MCF 10A (cell line): ENCODE measurements around the gene LMO7. TPM values are rescaled to one million over a fixed set of nuclear protein-coding genes. Genes with fewer than 3 reads are reported as not detected.

Source experiments
- BruUV-seq: library from RNA; stranded (reverse); fragments of 400-500 nt; replicated peaks from 2 replicates; lab custom pipeline; 2021; lab: Mats Ljungman, UMichigan
- CTCF ChIA-PET: fragments of 300-600 bp; sonication (Branson Sonifier 250); formaldehyde crosslinking; extraction: SDS; loops from one replicate; lab custom pipeline; 2021; ENCODE audit warnings: antibody characterized with exemption, inconsistent platforms; lab: Yijun Ruan, JAX
- POLR2A ChIA-PET: fragments of 300-600, 350-650 bp; sonication (Branson Sonifier 250); formaldehyde crosslinking; extraction: SDS; loops from one replicate; lab custom pipeline; 2020; ENCODE audit warnings: antibody characterized with exemption, inconsistent platforms; lab: Yijun Ruan, JAX
- DNase-seq: peaks from one replicate; pipeline ENCODE4 v3.0.0-alpha.2; 2018; ENCODE audit not compliant: unreplicated experiment
- H3K27ac Mint-ChIP-seq: one replicate; pipeline ENCODE4 v1.8.0; 2022; ENCODE audit warnings: mild to moderate bottlenecking, low read depth, mixed read lengths; ENCODE audit not compliant: unreplicated experiment
- H3K27me3 Mint-ChIP-seq: one replicate; pipeline ENCODE4 v1.8.0; 2022; ENCODE audit warnings: mixed read lengths; ENCODE audit not compliant: insufficient read depth, unreplicated experiment
- H3K36me3 Mint-ChIP-seq: one replicate; pipeline ENCODE4 v1.8.0; 2022; ENCODE audit warnings: mild to moderate bottlenecking, moderate library complexity, mixed read lengths; ENCODE audit not compliant: insufficient read depth, unreplicated experiment
- H3K4me1 Mint-ChIP-seq: one replicate; pipeline ENCODE4 v1.8.0; 2022; ENCODE audit warnings: mixed read lengths; ENCODE audit not compliant: insufficient read depth, unreplicated experiment
- H3K4me3 Mint-ChIP-seq: one replicate; pipeline ENCODE4 v1.8.0; 2022; ENCODE audit warnings: mild to moderate bottlenecking, moderate library complexity, mixed read lengths; ENCODE audit not compliant: unreplicated experiment
- H3K9me3 Mint-ChIP-seq: one replicate; pipeline ENCODE4 v1.8.0; 2022; ENCODE audit warnings: mixed read lengths; ENCODE audit not compliant: unreplicated experiment
- intact Hi-C: fragments of 100-400 bp; cut with micrococcal nuclease; formaldehyde crosslinking; loops from 2 replicates; pipeline ENCODE4 v1.14.1; 2022
- total RNA-seq: library from RNA; stranded (reverse); gene quantifications from 2 replicates; pipeline ENCODE4 v1.2.3, GENCODE V29; 2022
- TF ChIP-seq, protein P1 (sequence below): fragments of 200-600 bp; IDR thresholded peaks from one replicate; pipeline ENCODE4 v1.8.0; 2022; ENCODE audit warnings: antibody characterized with exemption, mild to moderate bottlenecking; ENCODE audit not compliant: unreplicated experiment

Gene LMO7
- total RNA-seq, 1 experiment from 2014 or later = 30.8 TPM

DNA sequence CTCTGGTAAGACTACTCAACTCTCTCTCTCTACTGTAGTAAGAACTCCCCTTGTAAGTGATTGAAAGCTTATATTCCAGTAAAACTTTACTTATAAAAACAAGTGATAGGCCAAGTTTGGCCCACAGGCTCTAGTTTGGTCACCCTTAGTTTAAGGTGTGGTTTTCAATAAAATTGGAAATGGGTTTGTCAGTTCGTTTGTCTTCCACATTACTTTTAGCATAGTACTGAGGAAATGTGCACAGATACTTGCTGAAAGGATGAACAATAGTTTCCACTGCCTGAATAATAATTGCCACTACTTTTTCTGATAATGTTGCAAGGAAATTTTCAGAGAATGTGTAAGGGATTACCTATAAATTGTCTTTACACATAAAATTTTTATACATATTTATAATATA lies 54.5 kb downstream of the LMO7 start:
- no TSS peak for BruUV-seq
- CTCF ChIA-PET = interaction anchor here (5.3 to 7.9 kb wide), 2 partner anchors 16 to 179 kb away, joined by 46 to 63 read pairs; no protein-coding TSS in a partner anchor

DNA sequence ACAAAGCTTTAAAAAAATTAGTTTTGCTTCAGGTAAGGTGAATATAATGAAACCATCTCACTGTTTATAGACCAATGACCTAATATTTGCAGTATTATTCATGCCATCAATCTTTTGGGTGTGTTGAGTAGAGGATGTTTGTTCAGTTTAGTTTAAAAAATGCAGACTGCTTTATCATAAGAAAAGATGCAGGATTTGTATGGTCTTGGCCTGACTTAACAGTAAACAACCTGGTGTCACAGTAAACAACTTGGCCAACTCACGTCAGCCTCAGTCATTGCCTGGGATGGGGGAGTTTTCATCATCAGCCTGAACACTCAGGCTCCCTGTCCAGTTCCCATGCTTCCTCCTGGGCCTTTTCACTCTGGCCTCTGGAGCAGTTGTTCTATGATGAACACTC lies 55.1 kb downstream of the LMO7 start:
- H3K4me1 Mint-ChIP-seq = peaks cover 18% of the 10 kb centered on the region
- BruUV-seq = no TSS peak

More for the DNA sequence above, 54.5 kb downstream of the LMO7 start:
- intact Hi-C loops = no loop called here
- Mint-ChIP-seq H3K4me1 (peaks cover 20% of the 10 kb centered on the region), H3K27me3 (no peaks in the 10 kb centered on the region), H3K9me3 (no peaks in the 10 kb centered on the region), H3K36me3 (no peaks in the 10 kb centered on the region), H3K4me3 (no peak overlapping the region), H3K27ac (no peak overlapping the region)
- POLR2A ChIA-PET = interaction anchor here (1.5 kb wide), 1 partner anchor 71 kb away, joined by 4 read pairs; no protein-coding TSS in a partner anchor
- DNase-seq = no peak
- TF ChIP-seq, protein P1, sequence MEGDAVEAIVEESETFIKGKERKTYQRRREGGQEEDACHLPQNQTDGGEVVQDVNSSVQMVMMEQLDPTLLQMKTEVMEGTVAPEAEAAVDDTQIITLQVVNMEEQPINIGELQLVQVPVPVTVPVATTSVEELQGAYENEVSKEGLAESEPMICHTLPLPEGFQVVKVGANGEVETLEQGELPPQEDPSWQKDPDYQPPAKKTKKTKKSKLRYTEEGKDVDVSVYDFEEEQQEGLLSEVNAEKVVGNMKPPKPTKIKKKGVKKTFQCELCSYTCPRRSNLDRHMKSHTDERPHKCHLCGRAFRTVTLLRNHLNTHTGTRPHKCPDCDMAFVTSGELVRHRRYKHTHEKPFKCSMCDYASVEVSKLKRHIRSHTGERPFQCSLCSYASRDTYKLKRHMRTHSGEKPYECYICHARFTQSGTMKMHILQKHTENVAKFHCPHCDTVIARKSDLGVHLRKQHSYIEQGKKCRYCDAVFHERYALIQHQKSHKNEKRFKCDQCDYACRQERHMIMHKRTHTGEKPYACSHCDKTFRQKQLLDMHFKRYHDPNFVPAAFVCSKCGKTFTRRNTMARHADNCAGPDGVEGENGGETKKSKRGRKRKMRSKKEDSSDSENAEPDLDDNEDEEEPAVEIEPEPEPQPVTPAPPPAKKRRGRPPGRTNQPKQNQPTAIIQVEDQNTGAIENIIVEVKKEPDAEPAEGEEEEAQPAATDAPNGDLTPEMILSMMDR = no peak

DNA sequence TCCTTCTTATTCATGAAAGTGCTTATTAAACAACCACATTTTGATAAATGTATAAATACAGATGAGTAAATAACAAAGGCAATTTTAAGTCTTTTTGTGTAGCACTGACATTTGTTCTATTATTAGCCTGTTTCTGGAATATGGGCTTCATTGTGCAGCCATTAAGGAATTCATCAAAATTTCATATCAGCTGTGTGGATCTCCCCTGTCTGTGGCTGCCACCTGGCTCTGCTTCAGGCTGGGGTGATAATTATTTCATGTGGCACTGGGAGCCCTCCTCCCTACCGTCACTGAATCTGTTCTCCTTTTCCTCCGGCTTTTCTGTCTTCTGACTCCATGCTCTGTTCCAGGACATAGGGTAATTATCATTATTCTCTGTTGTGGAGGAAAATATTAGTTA lies 57.1 kb downstream of the LMO7 start:
- ChIA-PET POLR2A (interaction anchor here (6.4 kb wide), 1 partner anchor 69 kb away, joined by 48 read pairs; no protein-coding TSS in a partner anchor), CTCF (interaction anchor here (0.6 to 1.9 kb wide), 7 partner anchors 18 to 1281 kb away, joined by 3 to 23 read pairs (median 4); no protein-coding TSS in a partner anchor)

More for the DNA sequence above, 55.1 kb downstream of the LMO7 start:
- DNase-seq = no peak
- Mint-ChIP-seq H3K36me3 (no peaks in the 10 kb centered on the region), H3K9me3 (no peaks in the 10 kb centered on the region), H3K27ac (peak overlapping the region; percentile 43), H3K27me3 (no peaks in the 10 kb centered on the region), H3K4me3 (no peak overlapping the region)
- CTCF ChIA-PET = interaction anchor here (1.2 to 5.3 kb wide), 2 partner anchors 178 to 186 kb away, joined by 4 to 46 read pairs; no protein-coding TSS in a partner anchor
- POLR2A ChIA-PET = interaction anchor here (1.5 kb wide), 1 partner anchor 70 kb away, joined by 4 read pairs; no protein-coding TSS in a partner anchor
- intact Hi-C loops = no loop called here
- TF ChIP-seq, protein P1 = no peak

DNA sequence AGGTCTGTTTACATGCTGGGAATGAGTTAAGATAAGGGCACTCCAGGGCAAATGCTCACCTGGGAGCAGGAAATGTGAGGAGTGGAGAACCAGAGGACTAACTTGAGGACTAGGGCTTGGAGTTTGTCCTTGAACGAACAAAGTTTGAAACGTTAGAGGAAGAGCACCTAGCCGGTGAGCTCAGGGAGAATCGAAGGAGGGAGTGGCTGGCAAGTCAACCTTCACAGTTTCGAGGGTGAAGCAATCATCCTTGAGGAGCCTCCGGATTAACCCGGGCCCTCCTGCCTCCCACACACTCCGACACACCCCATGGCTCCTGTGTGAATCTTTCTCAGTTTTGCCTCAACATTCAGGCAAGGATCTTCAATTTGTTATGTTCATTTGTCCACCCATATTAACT lies 58.6 kb downstream of the LMO7 start:
- CTCF ChIA-PET = interaction anchor here (0.5 to 5.0 kb wide), 31 partner anchors 9 to 1339 kb away, joined by 3 to 93 read pairs (median 14); no protein-coding TSS in a partner anchor

More for the DNA sequence above, 57.1 kb downstream of the LMO7 start:
- Mint-ChIP-seq H3K9me3 (no peaks in the 10 kb centered on the region), H3K36me3 (no peaks in the 10 kb centered on the region), H3K27ac (no peak overlapping the region), H3K4me3 (no peak overlapping the region), H3K4me1 (peaks cover 18% of the 10 kb centered on the region), H3K27me3 (no peaks in the 10 kb centered on the region)
- no peak for DNase-seq
- intact Hi-C loops = no loop called here
- BruUV-seq = no TSS peak
- TF ChIP-seq, protein P1 = no peak

More for the DNA sequence above, 58.6 kb downstream of the LMO7 start:
- intact Hi-C loops = loop anchor here (1.0 to 5.0 kb wide), 5 partner anchors 20 to 1208 kb away; no protein-coding TSS in a partner anchor
- Mint-ChIP-seq H3K27ac (peak overlapping the region; percentile 27), H3K36me3 (no peaks in the 10 kb centered on the region), H3K4me1 (peaks cover 18% of the 10 kb centered on the region), H3K27me3 (no peaks in the 10 kb centered on the region), H3K4me3 (no peak overlapping the region), H3K9me3 (no peaks in the 10 kb centered on the region)
- peak; percentile 82 for DNase-seq
- TF ChIP-seq, protein P1 = no peak
- BruUV-seq = no TSS peak
- POLR2A ChIA-PET = interaction anchor here (0.9 to 6.4 kb wide), 9 partner anchors 9 to 1332 kb away, joined by 3 to 48 read pairs (median 7); no protein-coding TSS in a partner anchor
